DOHH2 (cell line): ENCODE results near the gene MCU.
"Not testable (repeated sequence)": the region's sequence is repeated elsewhere in the genome, so short reads cannot be mapped to it uniquely, and the experiment has no call there.

Experiments
- H3F3A ChIP-seq: fragments of 200-600 bp; sonication (generic), shearing (Covaris generic); 2 replicates; pipeline ENCODE4 v1.6.0; 2016; ENCODE audit warnings: antibody characterized with exemption, mild to moderate bottlenecking; ENCODE audit not compliant: control insufficient read depth, insufficient read depth
- H3K27ac ChIP-seq: fragments of 200-600 bp; sonication (generic); 2 replicates; pipeline ENCODE4 v1.5.1; 2014; ENCODE audit warnings: low read depth, mild to moderate bottlenecking, low read length, moderate library complexity
- H3K27me3 ChIP-seq: fragments of 200-600 bp; sonication (generic); 2 replicates; pipeline ENCODE4 v1.6.1; 2014; ENCODE audit warnings: mild to moderate bottlenecking, low read length, mixed read lengths; ENCODE audit not compliant: control insufficient read depth
- H3K36me3 ChIP-seq: fragments of 200-600 bp; sonication (generic); 2 replicates; pipeline ENCODE4 v1.6.1; 2014; ENCODE audit warnings: mild to moderate bottlenecking, low read length, moderate library complexity, mixed read lengths; ENCODE audit not compliant: control insufficient read depth
- H3K4me1 ChIP-seq: fragments of 200-600 bp; sonication (generic); 2 replicates; pipeline ENCODE4 v1.6.1; 2014; ENCODE audit warnings: mild to moderate bottlenecking, low read length, mixed read lengths; ENCODE audit not compliant: control insufficient read depth
- H3K4me2 ChIP-seq: fragments of 200-600 bp; sonication (generic); 2 replicates; pipeline ENCODE4 v1.6.0; 2014; ENCODE audit warnings: mild to moderate bottlenecking, low read length, moderate library complexity
- H3K4me3 ChIP-seq: fragments of 200-600 bp; sonication (generic); 2 replicates; pipeline ENCODE4 v1.5.1; 2014; ENCODE audit warnings: mild to moderate bottlenecking, low read length, mixed read lengths
- H3K79me2 ChIP-seq: fragments of 200-600 bp; sonication (generic); 2 replicates; pipeline ENCODE4 v1.6.1; 2014; ENCODE audit warnings: mild to moderate bottlenecking, low read length, mixed read lengths; ENCODE audit not compliant: control insufficient read depth
- H3K9me2 ChIP-seq: fragments of 200-600 bp; sonication (generic); replicated peaks from 2 replicates; pipeline ENCODE4 v1.6.1; 2014; ENCODE audit warnings: mild to moderate bottlenecking, low read length, mixed read lengths; ENCODE audit not compliant: control insufficient read depth
- H3K9me3 ChIP-seq: fragments of 200-600 bp; sonication (generic); 2 replicates; pipeline ENCODE4 v1.6.1; 2014; ENCODE audit warnings: antibody characterized with exemption, low read length, mixed read lengths; ENCODE audit not compliant: control insufficient read depth, insufficient read depth
- H4K20me1 ChIP-seq: fragments of 200-600 bp; sonication (generic); 2 replicates; pipeline ENCODE4 v1.6.0; 2014; ENCODE audit warnings: low read depth, mild to moderate bottlenecking, antibody characterized with exemption, low read length, moderate library complexity; ENCODE audit not compliant: control insufficient read depth, insufficient read depth
- CTCF ChIP-seq: fragments of 200-600 bp; sonication (generic); IDR thresholded peaks from one replicate; pipeline ENCODE4 v1.5.1; 2014; ENCODE audit warnings: antibody characterized with exemption, mild to moderate bottlenecking, low read depth, low read length; ENCODE audit not compliant: poor library complexity, severe bottlenecking
- EZH2phosphoT487 ChIP-seq: fragments of 200-600 bp; sonication (generic); IDR thresholded peaks from 2 replicates; pipeline ENCODE4 v1.6.1; 2017; ENCODE audit warnings: borderline replicate concordance, mild to moderate bottlenecking, antibody characterized with exemption, low read length, moderate library complexity, mixed read lengths

The MCU gene

GRCh38 chr10:72682638-72683037 lies 9.3 kb upstream of the MCU start:
- no peak overlapping the region for H3K4me2 ChIP-seq
- H3F3A ChIP-seq: no peaks in the 10 kb centered on the region
- no peaks in the 10 kb centered on the region for H3K9me3 ChIP-seq
- H3K4me1 ChIP-seq: peaks cover 3% of the 10 kb centered on the region; the same call in 1 of the 2 replicates
- H3K27ac ChIP-seq: no peak overlapping the region
- no peak for TF ChIP-seq CTCF
- no peak for TF ChIP-seq EZH2phosphoT487
- H3K27me3 ChIP-seq: no peaks in the 10 kb centered on the region
- H4K20me1 ChIP-seq: no peaks in the 10 kb centered on the region
- no peaks in the 10 kb centered on the region for H3K36me3 ChIP-seq
- H3K4me3 ChIP-seq: no peak overlapping the region
- no peaks in the 10 kb centered on the region for H3K79me2 ChIP-seq
- no peaks in the 10 kb centered on the region for H3K9me2 ChIP-seq

GRCh38 chr10:72685264-72685921 lies 6.5 kb upstream of the MCU start:
- Histone ChIP-seq H3K4me2 (no peak overlapping the region), H3F3A (no peaks in the 10 kb centered on the region), H3K27ac (no peak overlapping the region), H3K36me3 (no peaks in the 10 kb centered on the region), H3K4me3 (no peak overlapping the region), H3K27me3 (no peaks in the 10 kb centered on the region), H3K4me1 (peaks cover 10% of the 10 kb centered on the region), H3K9me2 (no peaks in the 10 kb centered on the region), H3K79me2 (no peaks in the 10 kb centered on the region), H3K9me3 (no peaks in the 10 kb centered on the region), H4K20me1 (no peaks in the 10 kb centered on the region)
- TF ChIP-seq CTCF: no peak
- TF ChIP-seq EZH2phosphoT487: no peak

GRCh38 chr10:72686430-72686829 lies 5.5 kb upstream of the MCU start:
- H3K4me2 ChIP-seq, H3K36me3 ChIP-seq, H3K27me3 ChIP-seq, H3F3A ChIP-seq, H3K9me2 ChIP-seq, H3K27ac ChIP-seq, H4K20me1 ChIP-seq, H3K79me2 ChIP-seq, H3K4me3 ChIP-seq, H3K9me3 ChIP-seq: not testable (repeated sequence)
- peaks cover 12% of the 10 kb centered on the region for H3K4me1 ChIP-seq

- Histone ChIP-seq H3K36me3 (no peaks in the 10 kb centered on the region), H3K4me2 (no peak overlapping the region), H3K9me3 (no peaks in the 10 kb centered on the region), H3F3A (no peaks in the 10 kb centered on the region), H3K79me2 (no peaks in the 10 kb centered on the region), H4K20me1 (no peaks in the 10 kb centered on the region), H3K27me3 (no peaks in the 10 kb centered on the region), H3K4me3 (no peak overlapping the region), H3K27ac (no peak overlapping the region), H3K4me1 (peaks cover 15% of the 10 kb centered on the region), H3K9me2 (no peaks in the 10 kb centered on the region)
- TF ChIP-seq EZH2phosphoT487 (no peak), CTCF (no peak)
Measured at GRCh38 chr10:72687035-72687434, 4.9 kb upstream of the MCU start.
